IPS-NIHi11 (cell line): ENCODE data around the gene SCLT1.
"Not testable (repeated sequence)": the region's sequence is repeated elsewhere in the genome, so short reads cannot be mapped to it uniquely, and the experiment has no call there.

Source experiments
- DNase-seq: peaks from one replicate; pipeline ENCODE4 v3.0.0; 2012; ENCODE audit warnings: mixed read lengths, low spot score

Gene SCLT1

GRCh38 chr4:129093191-129093920 lies at the start of gene SCLT1:
Gene SCLT1, minus strand, starts transcription at chr4:129093539. Its CDS starts 436 bp downstream, at chr4:129093103.
- DNase-seq = peak; percentile 95

DNA sequence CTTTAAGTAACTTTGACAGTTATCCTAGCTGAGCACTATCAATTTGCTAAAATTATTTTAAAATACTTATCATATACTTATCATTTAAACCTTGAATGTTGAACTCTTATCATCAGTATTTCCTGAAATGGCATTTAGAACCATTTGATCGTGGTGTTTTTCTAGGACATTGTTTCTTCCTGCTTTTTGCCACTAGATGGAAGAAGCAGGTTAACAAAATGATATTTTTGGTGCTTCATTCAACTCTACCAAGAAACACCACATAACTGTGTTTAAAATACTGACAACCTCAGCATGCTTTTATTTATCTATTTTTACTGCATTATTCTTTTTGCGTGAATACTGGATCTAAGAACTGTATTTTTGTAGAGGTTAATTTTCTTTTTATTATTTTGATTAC lies 47.2 kb upstream of the SCLT1 start:
- DNase-seq = no peak

DNA sequence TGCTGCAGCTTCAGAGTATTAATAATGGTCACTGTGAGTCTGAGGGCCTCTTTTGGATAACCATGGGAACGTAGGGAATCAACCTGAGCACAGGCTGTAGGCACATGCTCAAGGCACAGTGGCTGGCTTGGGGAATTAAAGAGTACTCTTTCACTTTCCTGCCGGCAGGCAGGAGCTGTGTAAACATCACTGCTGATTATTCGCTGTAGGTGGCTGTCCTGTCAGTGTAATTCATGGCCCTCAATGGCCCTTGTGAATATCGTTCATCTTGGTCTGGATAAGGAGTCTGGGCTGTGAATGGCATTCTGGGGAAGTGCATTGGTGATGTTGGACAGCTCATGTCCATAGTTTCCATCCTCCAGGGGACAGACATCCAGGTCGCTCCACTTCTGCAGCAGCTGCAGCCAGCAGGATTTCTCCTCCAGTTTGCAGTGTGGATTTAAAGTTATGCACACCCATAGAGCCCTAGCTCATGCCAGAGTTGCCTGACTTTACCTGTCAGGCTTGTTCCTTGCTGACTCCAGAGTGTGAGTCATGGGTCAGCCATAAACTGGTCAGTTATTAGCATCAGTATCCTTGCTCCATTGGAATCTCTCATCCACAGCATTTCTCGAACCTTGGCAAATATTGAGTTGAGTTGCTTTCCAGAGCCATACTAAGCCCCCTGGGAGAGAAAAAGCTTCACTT lies 45.6 kb upstream of the SCLT1 start:
- peak; percentile 13 for DNase-seq

DNA sequence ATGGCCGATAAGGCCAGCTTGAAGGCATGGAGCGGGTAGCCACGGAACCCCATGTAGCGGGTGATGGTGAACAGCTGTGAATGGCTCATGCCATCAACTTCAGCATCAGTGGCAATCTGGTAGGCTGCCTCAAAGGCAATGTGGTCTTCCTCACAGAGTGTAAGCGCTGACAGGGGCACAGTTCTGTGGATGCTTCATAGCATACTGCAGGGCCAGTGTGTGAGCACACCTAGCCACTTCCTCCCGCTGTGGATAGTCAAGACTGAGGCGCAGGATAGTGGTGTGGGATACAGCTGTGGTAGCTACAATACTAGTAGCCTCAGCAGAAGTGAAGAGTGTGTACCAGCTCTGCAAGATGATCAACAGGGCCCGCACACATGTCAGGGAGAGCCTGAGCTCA lies 43.1 kb upstream of the SCLT1 start:
- no peak for DNase-seq

DNA sequence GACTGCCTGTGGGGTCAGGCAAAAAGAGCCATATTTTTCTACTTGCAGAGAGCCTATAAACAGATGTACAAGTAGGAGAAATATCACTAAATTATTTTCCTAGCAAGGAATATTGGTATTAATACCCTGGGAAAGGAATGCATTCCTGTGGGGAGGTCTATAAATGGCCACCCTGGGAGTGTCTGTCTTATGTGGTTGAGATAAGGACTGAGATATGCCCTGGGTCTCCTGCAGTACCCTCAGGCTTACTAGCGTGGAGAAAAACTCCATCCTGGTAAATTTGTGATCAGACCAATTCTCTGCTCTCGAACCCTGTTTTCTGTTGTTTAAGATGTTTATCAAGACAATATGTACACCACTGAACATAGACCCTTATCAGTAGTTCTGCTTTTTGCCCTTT lies 38.0 kb upstream of the SCLT1 start:
- DNase-seq = no peak

- DNase-seq = no peak
Observed at GRCh38 chr4:129129143-129129542, 35.8 kb upstream of the SCLT1 start.

DNA sequence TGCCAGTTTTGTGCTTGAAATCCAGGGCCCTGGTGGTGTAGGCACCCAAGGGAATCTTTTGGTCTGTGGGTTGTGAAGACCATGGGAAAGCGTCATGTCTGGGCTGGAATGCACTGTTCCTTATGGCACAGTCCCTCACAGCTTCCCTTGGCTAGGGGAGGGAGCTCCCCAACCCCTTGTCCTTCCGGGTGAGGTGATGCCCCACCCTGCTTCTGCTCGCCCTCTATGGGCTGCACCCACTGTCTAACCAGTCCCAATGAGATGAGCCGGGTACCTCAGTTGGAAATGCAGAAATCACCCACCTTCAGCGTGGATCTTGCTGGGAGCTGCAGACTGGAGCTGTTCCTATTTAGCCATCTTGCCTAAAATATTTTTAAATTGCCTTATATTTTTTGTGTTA lies 33.3 kb upstream of the SCLT1 start:
- DNase-seq = not testable (repeated sequence)

- DNase-seq = no peak
Observed at GRCh38 chr4:129117705-129118104, 24.4 kb upstream of the SCLT1 start.

DNA sequence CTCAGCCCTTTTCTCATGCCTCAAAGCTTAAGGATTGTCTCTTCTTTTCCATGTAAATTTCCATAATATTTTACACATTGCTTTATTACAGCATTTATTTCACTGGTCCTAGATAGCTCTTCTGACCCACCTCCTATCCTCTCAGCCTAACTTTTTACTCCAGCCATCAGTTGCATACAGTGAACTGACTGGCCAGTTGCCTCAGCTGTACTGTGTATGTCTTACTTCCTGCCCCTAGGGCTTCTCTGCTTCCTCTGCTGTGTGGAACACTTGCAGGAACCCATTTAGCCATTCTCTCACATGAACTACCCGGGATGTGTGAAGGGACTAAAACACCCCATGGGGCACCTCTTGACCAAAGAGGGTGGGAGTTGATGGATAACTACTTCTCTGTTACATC lies 20.6 kb upstream of the SCLT1 start:
- DNase-seq = no peak

DNA sequence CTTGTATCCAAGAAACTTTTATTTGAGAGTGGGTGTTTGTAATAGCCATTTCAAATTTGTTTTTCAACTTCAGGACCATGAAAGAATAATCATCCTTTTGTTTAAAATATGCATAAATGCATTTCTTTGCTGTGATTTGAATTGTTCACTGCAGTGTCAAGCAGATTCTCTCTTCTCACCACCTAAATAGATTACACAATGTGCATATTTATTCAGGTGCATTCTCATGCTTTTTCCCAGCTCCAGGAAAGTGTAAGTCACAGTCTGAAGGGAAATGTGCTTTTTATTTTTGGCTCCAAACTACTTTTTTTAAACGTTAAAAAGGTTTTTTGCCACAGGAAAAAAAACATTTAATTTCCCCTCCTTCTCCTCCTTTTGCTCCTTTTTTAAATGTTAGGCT lies 20.1 kb upstream of the SCLT1 start:
- DNase-seq = no peak

DNA sequence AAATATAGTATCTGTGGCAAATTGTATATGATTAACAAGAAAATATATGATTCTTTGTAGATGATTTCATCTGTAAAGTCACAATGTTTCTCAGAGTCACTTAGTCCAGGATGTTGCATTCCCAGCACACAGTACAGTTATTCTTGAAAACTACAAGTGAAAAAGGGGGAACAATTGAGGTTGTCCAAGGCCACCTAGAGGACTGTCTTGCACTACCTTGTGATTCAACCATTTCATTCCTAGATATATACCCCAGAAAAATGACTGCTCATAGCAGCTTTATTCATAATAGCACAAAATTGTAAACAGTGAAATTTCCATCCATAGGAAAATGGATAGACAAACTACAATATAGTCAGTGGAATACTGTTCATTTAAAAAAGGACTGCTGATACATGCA lies 18.6 kb upstream of the SCLT1 start:
- no peak for DNase-seq

- no peak for DNase-seq
Observed at GRCh38 chr4:129110931-129111330, 17.6 kb upstream of the SCLT1 start.

DNA sequence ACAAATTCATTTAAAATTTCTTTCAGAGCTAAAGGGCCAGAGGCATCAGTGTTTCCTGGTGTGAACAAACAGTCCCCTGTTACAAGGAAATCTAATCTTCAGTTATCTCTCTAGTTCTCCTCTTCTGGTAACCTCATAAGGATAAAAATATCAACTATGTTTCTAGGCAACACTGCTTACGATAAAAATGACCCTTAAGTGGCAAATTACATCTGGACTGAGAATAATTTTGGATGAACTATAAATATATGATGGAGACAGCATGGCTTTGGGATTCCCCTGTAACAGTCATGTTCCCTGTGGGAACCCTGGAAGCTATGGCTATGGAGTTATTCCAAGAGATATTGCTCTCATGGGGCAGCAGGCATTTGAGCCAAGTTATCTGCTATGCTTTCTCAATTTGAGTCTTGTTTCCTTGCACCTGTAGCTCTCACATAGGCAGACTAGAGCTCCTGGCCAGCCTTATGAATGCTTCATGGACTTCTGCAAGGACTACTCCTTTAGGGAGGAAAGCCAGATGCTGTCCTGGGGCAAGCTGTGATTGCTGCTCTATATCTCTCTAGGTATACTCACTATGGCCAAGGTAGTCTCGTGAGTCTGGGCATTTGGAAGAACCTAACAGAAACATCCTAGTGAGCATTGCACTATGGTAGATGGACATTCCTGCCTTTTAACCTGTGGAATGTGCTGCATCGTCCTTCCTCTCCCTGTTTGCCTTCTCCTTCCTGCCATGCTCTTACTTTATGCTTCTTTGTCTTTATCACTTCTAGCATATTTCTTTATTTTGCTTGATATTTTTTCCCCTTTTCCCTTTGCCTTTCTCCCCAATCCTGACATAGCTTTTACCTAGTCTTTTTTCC lies 16.9 kb upstream of the SCLT1 start:
- DNase-seq = no peak

DNA sequence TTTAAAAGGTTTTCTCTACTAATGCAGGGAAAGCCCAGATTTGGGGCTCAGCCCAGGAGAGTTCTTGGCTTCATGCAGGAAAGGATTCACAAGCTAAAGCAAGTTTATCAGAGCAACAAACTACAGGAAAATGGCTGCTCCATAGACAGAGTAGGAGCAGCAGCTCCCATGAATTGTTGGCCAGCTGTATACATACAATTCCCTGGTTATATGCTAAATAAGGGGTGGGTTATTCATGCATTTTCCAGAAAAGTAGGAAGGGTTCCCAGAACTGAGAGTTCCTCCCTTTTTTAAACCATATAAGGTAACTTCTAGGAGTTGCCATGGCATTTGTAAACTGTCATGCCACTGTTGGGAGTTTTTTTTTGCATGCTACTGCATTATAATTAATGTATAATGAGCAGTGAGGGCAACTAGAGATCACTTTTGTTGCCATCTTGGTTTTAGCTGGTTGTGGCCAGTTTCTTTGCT lies 5.2 kb upstream of the SCLT1 start:
- no peak for DNase-seq

- peak; percentile 75 for DNase-seq
Observed at GRCh38 chr4:129095811-129096454, 2.6 kb upstream of the SCLT1 start, which contains the start of gene C4orf33. Gene C4orf33, plus strand, starts transcription at chr4:129096152. Its CDS starts 6,459 bp downstream, at chr4:129102611.

DNA sequence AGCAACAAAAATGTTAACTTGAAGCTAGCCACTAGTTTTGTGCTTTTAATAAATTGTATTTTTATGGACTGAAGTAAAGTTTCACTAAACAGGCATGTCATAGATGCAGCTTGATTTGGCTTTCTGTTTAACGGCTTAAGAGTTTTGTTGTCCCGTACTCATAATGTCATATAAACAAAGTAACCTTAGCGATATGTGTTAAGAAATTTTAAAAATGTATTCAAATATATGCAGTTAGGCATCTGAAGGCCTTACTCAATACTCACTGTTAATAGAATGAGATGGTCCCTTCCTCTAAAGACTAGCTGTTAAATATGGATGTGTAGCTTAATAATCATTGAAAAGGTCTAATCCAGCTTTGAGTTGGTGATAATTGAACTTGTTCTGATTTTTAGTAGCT lies 1.0 kb upstream of the SCLT1 start:
- DNase-seq = no peak

- no peak for DNase-seq
Observed at GRCh38 chr4:129092631-129093190, 628 bp downstream of the SCLT1 start.

DNA sequence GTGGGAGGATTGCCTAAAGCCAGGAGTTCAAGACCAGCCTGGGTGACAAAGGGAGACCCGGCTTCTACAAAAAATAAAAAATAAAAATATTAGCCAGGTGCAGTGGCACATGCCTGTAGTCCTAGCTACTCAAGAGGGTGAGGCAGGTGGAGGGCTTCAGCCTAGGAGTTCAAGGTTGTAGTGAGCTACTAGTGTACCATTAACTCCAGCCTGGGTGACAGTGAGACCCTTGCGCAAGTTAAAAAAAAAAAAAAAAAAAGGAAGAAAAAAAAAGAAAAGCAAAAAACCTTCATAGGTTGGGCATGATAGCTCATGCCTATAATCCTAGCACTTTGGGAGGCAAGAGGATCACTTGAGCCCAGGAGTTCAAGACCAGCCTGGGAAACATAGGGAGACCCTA lies 5.8 kb downstream of the SCLT1 start:
- DNase-seq = no peak

GRCh38 chr4:129085472-129085871 lies 7.9 kb downstream of the SCLT1 start:
- no peak for DNase-seq

DNA sequence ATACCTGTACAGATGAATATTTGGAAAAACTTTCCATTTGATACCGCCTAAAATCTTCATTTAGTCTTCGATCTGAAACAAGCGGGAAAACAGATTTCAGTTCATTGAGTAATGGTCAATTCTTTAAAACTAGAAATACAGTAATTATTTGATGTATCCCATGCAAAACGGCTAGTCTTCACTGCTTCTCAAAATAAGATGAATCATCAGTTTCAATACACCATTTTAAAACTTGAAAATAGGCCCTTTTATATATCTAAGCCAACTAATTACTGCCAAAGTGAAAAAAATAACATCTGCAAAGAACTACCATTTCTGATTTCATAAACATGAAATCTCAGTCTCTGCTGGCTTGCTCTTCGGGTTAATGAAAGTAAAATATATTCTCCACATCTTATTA lies 11.0 kb downstream of the SCLT1 start:
- DNase-seq = no peak

DNA sequence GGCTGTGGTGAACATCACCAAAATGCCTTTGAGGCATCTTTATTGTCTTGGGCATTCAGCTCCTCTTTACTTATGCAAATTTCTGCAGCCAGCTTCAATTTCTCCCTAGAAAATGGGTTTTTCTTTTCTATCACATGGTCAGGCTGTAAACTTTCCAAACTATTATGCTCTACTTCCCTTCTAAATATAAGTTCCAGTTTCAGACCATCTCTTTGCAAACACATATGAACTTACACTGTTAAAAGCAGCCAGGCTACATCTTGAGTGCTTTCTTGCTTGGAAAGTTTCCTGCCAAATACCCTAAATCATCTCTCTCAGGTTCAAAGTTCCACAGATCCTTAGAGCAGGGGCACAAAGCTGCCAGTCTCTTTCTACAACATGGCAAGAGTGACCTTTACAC lies 13.2 kb downstream of the SCLT1 start:
- DNase-seq = no peak

DNA sequence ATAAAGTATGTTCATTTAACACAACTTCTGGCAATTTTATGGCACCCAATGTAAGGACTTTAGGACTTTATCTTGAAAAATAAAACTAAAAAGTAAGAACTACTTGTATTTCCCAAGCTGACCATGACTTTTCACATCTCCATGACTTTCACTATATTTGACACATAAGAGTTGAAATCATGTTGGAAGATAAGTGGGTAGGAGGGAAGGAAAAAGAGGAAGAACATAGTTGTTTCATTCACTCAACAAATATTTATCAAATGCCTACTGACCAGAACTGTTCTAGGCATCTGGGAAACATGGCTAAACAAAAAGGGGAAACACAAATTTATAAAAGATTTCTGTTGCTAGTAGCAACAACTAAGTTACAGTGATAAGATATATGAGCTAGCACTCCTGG lies 16.0 kb downstream of the SCLT1 start:
- no peak for DNase-seq
